NCI-H1694 treated with DMSO at 0.1 percent for 48 hours (cell line): ENCODE measurements around the gene RAB6C.
"Not testable (repeated sequence)": the region's sequence is repeated elsewhere in the genome, so short reads cannot be mapped to it uniquely, and the experiment has no call there.

Experiments
- DNase-seq: peaks from one replicate; lab custom pipeline; 2025; lab: John Stamatoyannopoulos, UW

The RAB6C gene

DNA sequence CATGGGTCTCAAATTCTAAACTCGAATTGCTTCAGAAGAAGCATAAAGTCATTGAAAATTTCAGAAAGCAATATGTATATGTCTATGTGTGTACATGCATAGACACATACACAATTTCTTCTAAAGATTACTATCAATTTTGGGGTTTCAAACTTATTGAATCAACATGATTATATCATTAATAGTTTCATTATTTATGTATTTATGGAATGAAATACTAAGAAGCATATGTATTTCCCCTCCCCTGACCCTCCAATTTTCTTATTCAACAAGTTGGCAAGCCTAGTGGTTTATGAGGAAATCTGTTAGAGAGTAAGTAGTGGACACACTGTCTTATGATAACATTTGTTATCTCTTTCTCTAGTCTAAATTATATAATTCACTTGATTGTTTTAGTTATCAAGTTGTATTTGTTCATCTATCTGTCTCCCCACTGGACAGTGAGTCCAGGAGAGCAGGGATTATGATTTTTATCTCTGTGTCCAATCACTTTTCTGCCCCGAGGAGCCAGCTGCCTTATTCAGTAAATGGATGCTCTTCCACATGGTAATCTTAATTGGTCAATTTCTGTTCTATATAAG, 17.3 kb downstream of the RAB6C start:
- DNase-seq = not testable (repeated sequence)

DNA sequence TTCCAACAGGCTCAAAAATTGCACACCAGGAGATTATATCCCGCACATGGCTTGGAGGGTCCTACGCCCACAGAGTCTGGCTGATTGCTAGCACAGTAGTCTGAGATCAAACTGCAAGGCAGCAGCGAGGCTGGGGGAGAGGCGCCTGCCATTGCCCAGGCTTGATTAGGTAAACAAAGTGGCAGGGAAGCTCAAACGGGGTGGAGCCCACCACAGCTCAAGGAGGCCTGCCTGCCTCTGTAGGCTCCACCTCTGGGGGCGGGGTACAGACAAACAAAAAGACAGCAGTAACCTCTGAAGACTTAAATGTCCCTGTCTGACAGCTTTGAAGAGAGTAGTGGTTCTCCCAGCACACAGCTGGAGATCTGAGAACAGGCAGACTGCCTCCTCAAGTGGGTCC, 19.3 kb downstream of the RAB6C start:
- not testable (repeated sequence) for DNase-seq

DNA sequence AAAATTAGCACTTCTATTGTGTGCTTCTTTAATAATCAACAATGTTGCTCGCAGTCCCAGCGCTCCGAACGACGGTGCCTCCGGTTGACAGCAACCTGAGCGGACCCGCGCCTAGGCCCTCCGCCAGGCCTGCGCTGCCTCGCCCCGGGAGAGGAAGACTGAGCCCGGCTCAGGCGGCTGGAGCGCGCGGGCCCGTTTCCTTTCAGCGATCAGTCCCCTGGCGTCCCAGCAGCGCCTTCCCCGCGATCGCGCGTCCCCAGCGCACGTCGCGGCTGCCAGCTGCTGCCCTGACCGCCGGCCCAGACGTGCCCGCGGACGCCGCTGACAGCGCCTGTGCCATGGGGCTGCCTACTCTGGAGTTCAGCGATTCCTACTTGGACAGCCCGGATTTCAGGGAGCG, 26.4 kb downstream of the RAB6C start:
- DNase-seq = not testable (repeated sequence)

DNA sequence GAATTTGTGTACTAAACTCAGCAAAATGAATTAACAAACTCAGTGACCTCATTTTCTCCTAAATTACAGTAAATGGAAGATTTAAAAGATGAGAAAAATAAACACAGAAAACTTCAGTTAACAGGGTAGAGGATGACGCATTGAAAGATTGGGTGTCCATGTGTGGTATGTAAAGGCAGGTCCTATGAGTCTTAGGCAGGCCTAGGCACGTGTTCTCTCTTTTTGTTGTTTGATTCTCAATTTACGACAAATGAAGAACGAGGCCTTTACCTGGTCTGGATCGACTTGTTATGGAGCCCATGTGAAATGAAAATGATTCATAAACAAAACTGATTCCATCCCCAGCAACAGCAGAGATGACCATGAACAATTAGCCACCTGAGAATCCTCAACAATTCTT, 37.2 kb downstream of the RAB6C start:
- DNase-seq = not testable (repeated sequence)

DNA sequence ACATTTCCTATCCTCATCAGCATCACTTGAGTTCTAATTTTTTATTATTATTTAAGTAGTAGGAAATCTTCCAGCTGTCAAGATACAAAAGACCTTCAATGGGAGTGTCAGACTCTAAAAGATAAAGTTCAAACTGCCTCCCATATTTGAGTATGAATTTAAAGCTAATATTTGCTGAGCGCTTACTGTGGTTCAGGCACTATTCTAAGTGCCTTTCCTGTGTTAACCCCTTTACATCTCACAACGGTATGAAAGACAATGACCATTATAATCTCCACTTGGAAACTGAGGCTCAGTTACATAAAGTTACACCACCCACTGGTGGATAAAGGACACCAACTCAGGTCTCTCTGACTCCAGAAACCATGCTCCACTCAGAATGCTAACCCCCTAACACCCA, 39.9 kb downstream of the RAB6C start:
- DNase-seq = no peak

GRCh38 chr2:130020069-130020468, 40.6 kb downstream of the RAB6C start:
- DNase-seq = not testable (repeated sequence)

DNA sequence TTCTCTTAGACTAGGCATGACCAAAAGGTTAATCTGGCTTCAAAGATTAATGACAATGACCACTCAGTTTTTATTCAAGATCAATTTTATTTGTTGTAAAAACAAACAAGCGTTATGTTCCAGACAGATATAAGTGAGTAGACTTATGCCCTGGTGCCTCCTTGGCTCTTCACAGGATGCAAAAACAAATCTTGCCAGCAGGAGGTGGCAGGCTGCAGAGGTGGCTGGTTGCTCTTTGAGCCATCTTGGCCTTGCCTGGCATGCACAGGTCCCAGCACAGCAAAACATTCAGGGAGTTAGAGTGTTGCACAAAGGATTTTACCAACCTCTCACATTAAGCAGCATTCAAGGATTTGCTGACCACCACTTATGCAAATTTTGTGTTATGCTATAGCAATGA, 46.5 kb downstream of the RAB6C start:
- not testable (repeated sequence) for DNase-seq
